HT-29 (cell line): ENCODE measurements around the gene RPS14. TPM values are rescaled to one million over a fixed set of nuclear protein-coding genes. Genes with fewer than 3 reads are reported as not detected.

ENCODE experiments used
- DNase-seq: peaks from one replicate; pipeline ENCODE4 v3.0.0-alpha.2; 2015; ENCODE audit warnings: low spot score
- total RNA-seq: library from RNA; depleted of rRNA; stranded (reverse); fragments of >200 nt; shearing (Covaris generic); gene quantifications from 2 replicates; pipeline ENCODE4 v1.2.3, GENCODE V29; 2014; rRNA removed

RPS14 gene
- total RNA-seq, 1 experiment from 2014 or later, result 1,965 TPM

GRCh38 chr5:150401376-150402228 is 47.9 kb downstream of the RPS14 start:
- no peak for DNase-seq

GRCh38 chr5:150401076-150401375 is 48.5 kb downstream of the RPS14 start:
- DNase-seq, result no peak

- no peak for DNase-seq
Observed at GRCh38 chr5:150400316-150401075, 49.0 kb downstream of the RPS14 start.

- DNase-seq, result no peak
Observed at GRCh38 chr5:150399524-150400211, 49.9 kb downstream of the RPS14 start.

- DNase-seq, result peak; percentile 28
Observed at GRCh38 chr5:150398722-150399523, 50.6 kb downstream of the RPS14 start.

- no peak for DNase-seq
Observed at GRCh38 chr5:150397782-150398721, 51.5 kb downstream of the RPS14 start.

- no peak for DNase-seq
Observed at GRCh38 chr5:150397146-150397781, 52.3 kb downstream of the RPS14 start.

- DNase-seq, result no peak
Observed at GRCh38 chr5:150396267-150396666, 53.3 kb downstream of the RPS14 start.

- no peak for DNase-seq
Observed at GRCh38 chr5:150395688-150395975, 53.9 kb downstream of the RPS14 start.

- no peak for DNase-seq
Observed at GRCh38 chr5:150394912-150395687, 54.4 kb downstream of the RPS14 start.

- DNase-seq, result no peak
Observed at GRCh38 chr5:150394131-150394530, 55.4 kb downstream of the RPS14 start.

- no peak for DNase-seq
Observed at GRCh38 chr5:150393096-150393645, 56.4 kb downstream of the RPS14 start.

GRCh38 chr5:150392680-150393079 is 56.9 kb downstream of the RPS14 start:
- DNase-seq, result no peak

Other genes with a start within 250 kb of the RPS14 start
- not detected in 2 replicates for gene CAMK2A, start 160.0 kb downstream of the RPS14 start, total RNA-seq
- gene ARSI, start 146.8 kb downstream of the RPS14 start, total RNA-seq, result not detected in 2 replicates
- 83.9 and 85.7 TPM in 2 replicates for gene TCOF1, start 92.0 kb downstream of the RPS14 start, total RNA-seq
- 9.8 and 12.7 TPM in 2 replicates for gene CD74, start 36.8 kb downstream of the RPS14 start, total RNA-seq
- gene NDST1, start 58.4 kb upstream of the RPS14 start, total RNA-seq, result 6.9 and 11.0 TPM in 2 replicates
- 0.44 and 0.56 TPM in 2 replicates for gene SYNPO, start 190.9 kb upstream of the RPS14 start, total RNA-seq
- not detected in 2 replicates for gene MYOZ3, start 211.5 kb upstream of the RPS14 start, total RNA-seq